Thyroid gland (tissue), 4 donors: ENCODE measurements around the gene DHDH. TPM values are rescaled to one million over a fixed set of nuclear protein-coding genes. Genes with fewer than 3 reads are reported as not detected.
"Not testable (repeated sequence)": the region's sequence is repeated elsewhere in the genome, so short reads cannot be mapped to it uniquely, and the experiment has no call there.

ENCODE experiments used
- DNase-seq, 2 donors: peaks; one replicate each; pipeline ENCODE4 v3.0.0-alpha.2; 2019
- H3K27ac ChIP-seq, 3 donors: fragments of 200-600 bp; sonication (generic); 1 replicate in 2 of 3; 2 replicates in 1 of 3; pipeline ENCODE4 v1.5.1; 2016 to 2019; ENCODE audit warnings: mild to moderate bottlenecking in 1 of 3, moderate library complexity in 1 of 3
- H3K27me3 ChIP-seq: fragments of 200-600 bp; sonication (generic); one replicate; pipeline ENCODE4 v1.5.1; 2019
- H3K36me3 ChIP-seq, 2 donors: fragments of 200-600 bp; sonication (generic); one replicate each; pipeline ENCODE4 v1.5.1; 2016 to 2019
- H3K4me1 ChIP-seq, 2 donors: fragments of 200-600 bp; sonication (generic); one replicate each; pipeline ENCODE4 v1.5.1; 2017 to 2019
- H3K4me3 ChIP-seq, 3 donors: fragments of 200-600 bp; sonication (generic); replicated peaks in 1 of 3; 1 replicate in 2 of 3; 2 replicates in 1 of 3; pipeline ENCODE4 v1.5.1; 2016; ENCODE audit warnings: mild to moderate bottlenecking in 1 of 3
- H3K9me3 ChIP-seq: fragments of 200-600 bp; sonication (generic); one replicate; pipeline ENCODE4 v1.5.1; 2017
- POLR2A ChIP-seq, 2 donors: fragments of 450-650 bp; IDR thresholded peaks; one replicate each; pipeline ENCODE4 v1.6.1; 2017; ENCODE audit warnings: antibody characterized with exemption in 2 of 2, mild to moderate bottlenecking in 2 of 2, moderate library complexity in 1 of 2
- WGBS, 2 donors: methylation state at CpG; one replicate each; pipeline ENCODE4 v1.1.5; 2017; 5-methylcytosine and 5-hydroxymethylcytosine counted together
- intact Hi-C: fragments of 100-400 bp; cut with DNase I; formaldehyde crosslinking; loops from one replicate; pipeline ENCODE4 v1.15.1; 2023
- total RNA-seq, 4 donors: library from RNA; depleted of rRNA; stranded (reverse); fragments of >200 nt; gene quantifications; one replicate each; pipeline ENCODE4 v1.2.3, GENCODE V29; 2016
- TF ChIP-seq, protein P1 (sequence below), 6 experiments: fragments of 200-600 bp in 3 of 6; fragments of 450-650 bp in 3 of 6; sonication (generic) in 3 of 6; IDR thresholded peaks; one replicate each; pipeline ENCODE4 v1.5.1; 2016 to 2019; ENCODE audit warnings: antibody characterized with exemption in 6 of 6, mild to moderate bottlenecking in 2 of 6, inconsistent platforms in 1 of 6, moderate library complexity in 1 of 6

The DHDH gene
- total RNA-seq, 4 donors from 2014 or later, result not detected

DNA sequence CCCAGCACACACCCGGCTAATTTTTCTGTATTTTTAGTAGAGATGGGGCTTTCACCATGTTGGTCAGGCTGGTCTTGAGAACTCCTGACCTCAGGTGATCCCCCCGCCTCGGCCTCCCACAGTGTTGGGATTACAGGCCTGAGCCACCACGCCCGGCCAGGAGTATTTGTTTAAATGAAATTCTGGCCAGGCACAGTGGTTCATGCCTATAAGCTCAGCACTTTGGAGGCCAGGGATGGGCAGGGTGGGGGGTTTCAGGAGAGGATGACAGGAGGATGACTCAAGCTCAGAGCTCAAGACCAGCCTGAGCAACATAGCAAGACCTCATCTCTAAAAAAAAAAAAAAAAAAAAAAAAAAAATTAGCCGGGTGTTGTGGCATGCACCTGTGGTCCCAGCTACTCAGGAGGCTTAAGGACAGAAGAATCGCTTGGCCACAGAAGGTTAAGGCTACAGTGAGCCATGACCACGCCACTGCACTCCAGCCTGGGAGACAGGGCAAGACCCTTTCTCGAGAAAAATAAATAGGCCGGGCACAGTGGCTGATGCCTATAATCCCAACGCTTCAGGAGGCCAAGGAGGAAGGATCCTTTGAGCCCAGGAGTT lies 8.2 kb upstream of the DHDH start:
- intact Hi-C loops, result no loop called here
- TF ChIP-seq POLR2A (IDR thresholded peaks at IDR 0.05), result no peak
- TF ChIP-seq, protein P1, sequence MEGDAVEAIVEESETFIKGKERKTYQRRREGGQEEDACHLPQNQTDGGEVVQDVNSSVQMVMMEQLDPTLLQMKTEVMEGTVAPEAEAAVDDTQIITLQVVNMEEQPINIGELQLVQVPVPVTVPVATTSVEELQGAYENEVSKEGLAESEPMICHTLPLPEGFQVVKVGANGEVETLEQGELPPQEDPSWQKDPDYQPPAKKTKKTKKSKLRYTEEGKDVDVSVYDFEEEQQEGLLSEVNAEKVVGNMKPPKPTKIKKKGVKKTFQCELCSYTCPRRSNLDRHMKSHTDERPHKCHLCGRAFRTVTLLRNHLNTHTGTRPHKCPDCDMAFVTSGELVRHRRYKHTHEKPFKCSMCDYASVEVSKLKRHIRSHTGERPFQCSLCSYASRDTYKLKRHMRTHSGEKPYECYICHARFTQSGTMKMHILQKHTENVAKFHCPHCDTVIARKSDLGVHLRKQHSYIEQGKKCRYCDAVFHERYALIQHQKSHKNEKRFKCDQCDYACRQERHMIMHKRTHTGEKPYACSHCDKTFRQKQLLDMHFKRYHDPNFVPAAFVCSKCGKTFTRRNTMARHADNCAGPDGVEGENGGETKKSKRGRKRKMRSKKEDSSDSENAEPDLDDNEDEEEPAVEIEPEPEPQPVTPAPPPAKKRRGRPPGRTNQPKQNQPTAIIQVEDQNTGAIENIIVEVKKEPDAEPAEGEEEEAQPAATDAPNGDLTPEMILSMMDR (IDR thresholded peaks at IDR 0.05), result no peak
- no peaks in the 10 kb centered on the region for H3K9me3 ChIP-seq
- DNase-seq, result no peak
- H3K27me3 ChIP-seq, result no peaks in the 10 kb centered on the region
- H3K36me3 ChIP-seq, result peaks cover 12 to 18% of the 10 kb centered on the region in 2 donors
- no peak overlapping the region for H3K27ac ChIP-seq
- no peaks in the 10 kb centered on the region for H3K4me1 ChIP-seq
- 81 to 85% methylated on average over 11 of the region's 11 CpGs for WGBS, 2 donors
- H3K4me3 ChIP-seq, result no peak overlapping the region

- H3K27me3 ChIP-seq, H3K4me1 ChIP-seq, H3K9me3 ChIP-seq, DNase-seq, H3K4me3 ChIP-seq, intact Hi-C loops, H3K27ac ChIP-seq: not testable (repeated sequence)
- peaks cover 9 to 17% of the 10 kb centered on the region in 2 donors for H3K36me3 ChIP-seq
- WGBS, 2 donors, result 82 to 86% methylated on average over 8 of the region's 8 CpGs
Observed at GRCh38 chr19:48925890-48926289, 7.6 kb upstream of the DHDH start.

- Histone ChIP-seq H3K9me3 (no peaks in the 10 kb centered on the region), H3K36me3 (peaks cover 0 to 9% of the 10 kb centered on the region in 2 donors), H3K27me3 (no peaks in the 10 kb centered on the region), H3K4me3 (no peak overlapping the region), H3K4me1 (no peaks in the 10 kb centered on the region), H3K27ac (no peak overlapping the region)
- 36 to 54% methylated on average over 10 of the region's 10 CpGs for WGBS, 2 donors
- intact Hi-C loops, result no loop called here
- no peak for DNase-seq
- TF ChIP-seq, protein P1 (IDR thresholded peaks at IDR 0.05), result no peak
- no peak for TF ChIP-seq POLR2A (IDR thresholded peaks at IDR 0.05)
Observed at GRCh38 chr19:48926909-48927308, 6.6 kb upstream of the DHDH start.

DNA sequence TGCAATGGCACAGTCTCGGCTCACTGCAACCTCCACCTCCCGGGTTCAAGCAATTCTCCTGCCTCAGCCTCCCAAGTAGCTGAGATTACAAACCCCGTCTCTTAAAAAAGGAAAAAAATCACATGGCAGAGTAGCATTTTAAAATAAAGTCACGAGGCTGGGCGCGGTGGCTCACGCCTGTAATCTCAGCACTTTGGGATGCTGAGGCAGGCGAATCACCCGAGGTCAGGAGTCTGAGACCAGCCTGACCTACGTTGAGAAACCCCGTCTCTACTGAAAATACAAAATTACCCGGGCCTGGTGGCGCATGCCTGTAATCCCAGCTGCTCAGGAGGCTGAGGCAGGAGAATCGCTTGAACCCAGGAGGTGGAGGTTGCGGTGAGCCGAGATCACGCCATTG lies 5.8 kb upstream of the DHDH start:
- H3K27ac ChIP-seq, H3K36me3 ChIP-seq, H3K27me3 ChIP-seq, H3K9me3 ChIP-seq, H3K4me3 ChIP-seq, intact Hi-C loops, DNase-seq, H3K4me1 ChIP-seq: not testable (repeated sequence)
- 84 to 89% methylated on average over 17 of the region's 17 CpGs for WGBS, 2 donors

GRCh38 chr19:48928164-48929025 lies 5.1 kb upstream of the DHDH start:
- intact Hi-C loops, result no loop called here
- TF ChIP-seq POLR2A (IDR thresholded peaks at IDR 0.05), result no peak
- TF ChIP-seq, protein P1 (IDR thresholded peaks at IDR 0.05), result no peak
- no peaks in the 10 kb centered on the region for H3K27me3 ChIP-seq
- peaks cover 0 to 3% of the 10 kb centered on the region in 2 donors for H3K4me1 ChIP-seq
- WGBS, 2 donors, result 78 to 83% methylated on average over 15 of the region's 15 CpGs
- peaks cover 0 to 2% of the 10 kb centered on the region in 2 donors for H3K36me3 ChIP-seq
- no peaks in the 10 kb centered on the region for H3K9me3 ChIP-seq
- no peak overlapping the region for H3K4me3 ChIP-seq
- no peak for DNase-seq
- H3K27ac ChIP-seq, result no peak overlapping the region

DNA sequence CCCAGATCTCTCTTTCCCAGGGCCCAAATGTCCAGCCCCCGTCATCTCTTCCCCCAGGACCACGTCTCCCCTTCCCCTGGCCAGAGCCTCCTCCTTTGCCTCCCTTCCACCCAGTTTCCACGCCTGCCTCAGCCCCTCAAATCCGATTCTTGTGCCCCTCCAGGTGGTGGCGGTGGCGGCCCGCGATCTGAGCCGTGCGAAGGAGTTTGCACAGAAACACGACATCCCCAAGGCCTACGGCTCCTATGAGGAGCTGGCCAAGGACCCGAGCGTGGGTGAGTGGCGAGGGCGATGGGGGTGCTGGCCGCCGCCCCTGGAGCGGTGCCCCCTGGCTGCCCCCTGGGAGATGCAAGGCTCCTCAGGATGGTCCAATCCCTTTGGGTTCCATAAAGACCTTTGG lies 1.3 kb downstream of the DHDH start:
- no peaks in the 10 kb centered on the region for H3K27me3 ChIP-seq
- no peaks in the 10 kb centered on the region for H3K36me3 ChIP-seq
- H3K9me3 ChIP-seq, result no peaks in the 10 kb centered on the region
- DNase-seq, result no peak
- peaks cover 0 to 7% of the 10 kb centered on the region in 2 donors for H3K4me1 ChIP-seq
- 72 to 83% methylated on average over 17 to 19 of the region's 19 CpGs for WGBS, 2 donors
- no peak overlapping the region for H3K4me3 ChIP-seq
- intact Hi-C loops, result no loop called here
- TF ChIP-seq POLR2A (IDR thresholded peaks at IDR 0.05), result no peak
- TF ChIP-seq, protein P1 (IDR thresholded peaks at IDR 0.05), result no peak
- H3K27ac ChIP-seq, result no peak overlapping the region
